ENCODE results near the gene ZC3H7B.

The ZC3H7B gene

GRCh38 chr22:41308544-41308947, 7.2 kb downstream of the ZC3H7B start:
- H3K36me3 ChIP-seq (ENCODE audit: control insufficient read depth in 2 of 2, insufficient read depth in 2 of 2, low read length in 2 of 2): peaks cover 0 to 3% of the 10 kb centered on the region in 2 donors
- no peaks in the 10 kb centered on the region for H3K9me3 ChIP-seq (ENCODE audit: control insufficient read depth in 2 of 2, low read length in 2 of 2)
- no peak overlapping the region for H3K9ac ChIP-seq (ENCODE audit: low read length in 2 of 2)
- H3K4me1 ChIP-seq (ENCODE audit: control insufficient read depth, insufficient read depth, low read length): peaks cover 3% of the 10 kb centered on the region
- H3K4me3 ChIP-seq (ENCODE audit: low read length in 2 of 2): no peak overlapping the region
- no peak overlapping the region for H3K27ac ChIP-seq (ENCODE audit: low read length)
- no peaks in the 10 kb centered on the region for H3K27me3 ChIP-seq (ENCODE audit: control insufficient read depth in 1 of 2, insufficient read depth in 2 of 2, low read length in 2 of 2)

- no peaks in the 10 kb centered on the region for H3K9me3 ChIP-seq (ENCODE audit: control insufficient read depth in 2 of 2, low read length in 2 of 2)
- peaks cover 0 to 3% of the 10 kb centered on the region in 2 donors for H3K36me3 ChIP-seq (ENCODE audit: control insufficient read depth in 2 of 2, insufficient read depth in 2 of 2, low read length in 2 of 2)
- no peak overlapping the region for H3K9ac ChIP-seq (ENCODE audit: low read length in 2 of 2)
- no peaks in the 10 kb centered on the region for H3K27me3 ChIP-seq (ENCODE audit: control insufficient read depth in 1 of 2, insufficient read depth in 2 of 2, low read length in 2 of 2)
- no peak overlapping the region for H3K27ac ChIP-seq (ENCODE audit: low read length)
- H3K4me3 ChIP-seq (ENCODE audit: low read length in 2 of 2): no peak overlapping the region
- H3K4me1 ChIP-seq (ENCODE audit: control insufficient read depth, insufficient read depth, low read length): peaks cover 3% of the 10 kb centered on the region
Measured at GRCh38 chr22:41310336-41310735, 9.0 kb downstream of the ZC3H7B start.

- H3K36me3 ChIP-seq (ENCODE audit: control insufficient read depth in 2 of 2, insufficient read depth in 2 of 2, low read length in 2 of 2): peaks cover 0 to 3% of the 10 kb centered on the region in 2 donors
- no peaks in the 10 kb centered on the region for H3K9me3 ChIP-seq (ENCODE audit: control insufficient read depth in 2 of 2, low read length in 2 of 2)
- H3K27ac ChIP-seq (ENCODE audit: low read length): no peak overlapping the region
- no peak overlapping the region for H3K4me3 ChIP-seq (ENCODE audit: low read length in 2 of 2)
- no peak overlapping the region for H3K9ac ChIP-seq (ENCODE audit: low read length in 2 of 2)
- H3K4me1 ChIP-seq (ENCODE audit: control insufficient read depth, insufficient read depth, low read length): peaks cover 3% of the 10 kb centered on the region
- no peaks in the 10 kb centered on the region for H3K27me3 ChIP-seq (ENCODE audit: control insufficient read depth in 1 of 2, insufficient read depth in 2 of 2, low read length in 2 of 2)
Measured at GRCh38 chr22:41311487-41311886, 10.2 kb downstream of the ZC3H7B start.

GRCh38 chr22:41314821-41315220, 13.5 kb downstream of the ZC3H7B start:
- H3K9me3 ChIP-seq (ENCODE audit: control insufficient read depth in 2 of 2, low read length in 2 of 2): no peaks in the 10 kb centered on the region
- H3K27ac ChIP-seq (ENCODE audit: low read length): no peak overlapping the region
- H3K36me3 ChIP-seq (ENCODE audit: control insufficient read depth in 2 of 2, insufficient read depth in 2 of 2, low read length in 2 of 2): no peaks in the 10 kb centered on the region
- H3K4me3 ChIP-seq (ENCODE audit: low read length in 2 of 2): no peak overlapping the region
- H3K4me1 ChIP-seq (ENCODE audit: control insufficient read depth, insufficient read depth, low read length): no peaks in the 10 kb centered on the region
- no peaks in the 10 kb centered on the region for H3K27me3 ChIP-seq (ENCODE audit: control insufficient read depth in 1 of 2, insufficient read depth in 2 of 2, low read length in 2 of 2)
- H3K9ac ChIP-seq (ENCODE audit: low read length in 2 of 2): no peak overlapping the region

- H3K36me3 ChIP-seq (ENCODE audit: control insufficient read depth in 2 of 2, insufficient read depth in 2 of 2, low read length in 2 of 2): peaks cover 0 to 1% of the 10 kb centered on the region in 2 donors
Measured at GRCh38 chr22:41315586-41315985, 14.3 kb downstream of the ZC3H7B start.

GRCh38 chr22:41320416-41321240, 19.3 kb downstream of the ZC3H7B start:
- H3K9ac ChIP-seq (ENCODE audit: low read length in 2 of 2): no peak overlapping the region
- no peak overlapping the region for H3K27ac ChIP-seq (ENCODE audit: low read length)
- no peaks in the 10 kb centered on the region for H3K27me3 ChIP-seq (ENCODE audit: control insufficient read depth in 1 of 2, insufficient read depth in 2 of 2, low read length in 2 of 2)
- H3K9me3 ChIP-seq (ENCODE audit: control insufficient read depth in 2 of 2, low read length in 2 of 2): no peaks in the 10 kb centered on the region
- peaks cover 20% of the 10 kb centered on the region in 2 donors for H3K36me3 ChIP-seq (ENCODE audit: control insufficient read depth in 2 of 2, insufficient read depth in 2 of 2, low read length in 2 of 2)
- H3K4me3 ChIP-seq (ENCODE audit: low read length in 2 of 2): no peak overlapping the region
- H3K4me1 ChIP-seq (ENCODE audit: control insufficient read depth, insufficient read depth, low read length): no peaks in the 10 kb centered on the region

More at GRCh38 chr22:41315586-41315985, 14.3 kb downstream of the ZC3H7B start:
- Histone ChIP-seq H3K27ac (ENCODE audit: low read length) (no peak overlapping the region), H3K9me3 (ENCODE audit: control insufficient read depth in 2 of 2, low read length in 2 of 2) (no peaks in the 10 kb centered on the region), H3K9ac (ENCODE audit: low read length in 2 of 2) (no peak overlapping the region), H3K4me3 (ENCODE audit: low read length in 2 of 2) (no peak overlapping the region), H3K27me3 (ENCODE audit: control insufficient read depth in 1 of 2, insufficient read depth in 2 of 2, low read length in 2 of 2) (no peaks in the 10 kb centered on the region), H3K4me1 (ENCODE audit: control insufficient read depth, insufficient read depth, low read length) (no peaks in the 10 kb centered on the region)

- Histone ChIP-seq H3K9me3 (ENCODE audit: control insufficient read depth in 2 of 2, low read length in 2 of 2) (no peaks in the 10 kb centered on the region), H3K9ac (ENCODE audit: low read length in 2 of 2) (no peak overlapping the region), H3K4me1 (ENCODE audit: control insufficient read depth, insufficient read depth, low read length) (no peaks in the 10 kb centered on the region), H3K4me3 (ENCODE audit: low read length in 2 of 2) (no peak overlapping the region), H3K27me3 (ENCODE audit: control insufficient read depth in 1 of 2, insufficient read depth in 2 of 2, low read length in 2 of 2) (no peaks in the 10 kb centered on the region), H3K36me3 (ENCODE audit: control insufficient read depth in 2 of 2, insufficient read depth in 2 of 2, low read length in 2 of 2) (peaks cover 47 to 51% of the 10 kb centered on the region in 2 donors), H3K27ac (ENCODE audit: low read length) (no peak overlapping the region)
Measured at GRCh38 chr22:41324821-41325528, 23.6 kb downstream of the ZC3H7B start.

- Histone ChIP-seq H3K4me3 (ENCODE audit: low read length in 2 of 2) (no peak overlapping the region), H3K27me3 (ENCODE audit: control insufficient read depth in 1 of 2, insufficient read depth in 2 of 2, low read length in 2 of 2) (no peaks in the 10 kb centered on the region), H3K9me3 (ENCODE audit: control insufficient read depth in 2 of 2, low read length in 2 of 2) (no peaks in the 10 kb centered on the region), H3K27ac (ENCODE audit: low read length) (no peak overlapping the region), H3K4me1 (ENCODE audit: control insufficient read depth, insufficient read depth, low read length) (no peaks in the 10 kb centered on the region), H3K36me3 (ENCODE audit: control insufficient read depth in 2 of 2, insufficient read depth in 2 of 2, low read length in 2 of 2) (peaks cover 51 to 59% of the 10 kb centered on the region in 2 donors), H3K9ac (ENCODE audit: low read length in 2 of 2) (no peak overlapping the region)
Measured at GRCh38 chr22:41327124-41327523, 25.8 kb downstream of the ZC3H7B start.

- H3K27ac ChIP-seq (ENCODE audit: low read length): no peak overlapping the region
- peaks cover 57 to 67% of the 10 kb centered on the region in 2 donors for H3K36me3 ChIP-seq (ENCODE audit: control insufficient read depth in 2 of 2, insufficient read depth in 2 of 2, low read length in 2 of 2)
- no peaks in the 10 kb centered on the region for H3K4me1 ChIP-seq (ENCODE audit: control insufficient read depth, insufficient read depth, low read length)
- H3K9ac ChIP-seq (ENCODE audit: low read length in 2 of 2): no peak overlapping the region
- H3K4me3 ChIP-seq (ENCODE audit: low read length in 2 of 2): no peak overlapping the region
- H3K9me3 ChIP-seq (ENCODE audit: control insufficient read depth in 2 of 2, low read length in 2 of 2): no peaks in the 10 kb centered on the region
- no peaks in the 10 kb centered on the region for H3K27me3 ChIP-seq (ENCODE audit: control insufficient read depth in 1 of 2, insufficient read depth in 2 of 2, low read length in 2 of 2)
Measured at GRCh38 chr22:41330169-41330568, 28.8 kb downstream of the ZC3H7B start.

GRCh38 chr22:41332217-41332939, 31.1 kb downstream of the ZC3H7B start:
- Histone ChIP-seq H3K27ac (ENCODE audit: low read length) (no peak overlapping the region), H3K36me3 (ENCODE audit: control insufficient read depth in 2 of 2, insufficient read depth in 2 of 2, low read length in 2 of 2) (peaks cover 45 to 52% of the 10 kb centered on the region in 2 donors), H3K27me3 (ENCODE audit: control insufficient read depth in 1 of 2, insufficient read depth in 2 of 2, low read length in 2 of 2) (no peaks in the 10 kb centered on the region), H3K4me3 (ENCODE audit: low read length in 2 of 2) (no peak overlapping the region), H3K4me1 (ENCODE audit: control insufficient read depth, insufficient read depth, low read length) (no peaks in the 10 kb centered on the region), H3K9ac (ENCODE audit: low read length in 2 of 2) (no peak overlapping the region), H3K9me3 (ENCODE audit: control insufficient read depth in 2 of 2, low read length in 2 of 2) (no peaks in the 10 kb centered on the region)
